ENCODE results near the gene TRMT61B.
A peak's percentile ranks its signal among the peaks of the same experiment; 100 is the strongest.

The TRMT61B gene

DNA sequence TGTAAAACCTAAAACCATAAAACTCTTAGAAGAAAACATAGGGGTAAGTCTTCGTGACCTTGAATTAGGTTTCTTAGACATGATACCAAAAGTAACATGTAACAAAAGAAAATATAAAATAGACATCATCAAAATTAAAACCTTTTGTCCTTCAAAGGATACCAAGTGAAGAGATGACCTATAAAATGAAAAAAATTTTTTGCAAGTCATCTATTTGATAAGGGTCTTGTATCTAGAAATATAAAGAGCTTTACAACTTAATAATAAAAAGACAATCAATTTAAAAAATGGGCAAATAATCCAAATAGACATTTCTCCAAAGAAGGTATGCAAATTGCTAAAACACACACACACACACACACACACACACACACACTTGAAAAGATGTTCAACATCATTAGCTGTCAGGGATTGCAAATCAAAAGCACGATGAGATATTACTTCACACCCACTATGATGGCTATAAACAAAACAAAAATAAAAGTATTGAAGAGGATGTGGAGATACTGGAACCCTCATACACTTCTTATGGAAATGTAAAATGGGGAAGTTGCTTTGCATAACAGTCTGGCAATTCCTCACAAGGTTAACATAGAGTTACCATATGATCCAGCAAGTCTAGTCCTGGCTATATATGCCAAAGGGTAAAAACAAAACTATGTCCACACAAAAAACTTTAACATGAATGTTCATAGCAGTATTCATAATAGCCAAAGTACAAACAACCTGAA, 36.2 kb downstream of the TRMT61B start:
- H3K4me3 ChIP-seq (replicated peaks; ENCODE audit: low read depth, low read length): no peak overlapping the region
- TF ChIP-seq, protein P1, sequence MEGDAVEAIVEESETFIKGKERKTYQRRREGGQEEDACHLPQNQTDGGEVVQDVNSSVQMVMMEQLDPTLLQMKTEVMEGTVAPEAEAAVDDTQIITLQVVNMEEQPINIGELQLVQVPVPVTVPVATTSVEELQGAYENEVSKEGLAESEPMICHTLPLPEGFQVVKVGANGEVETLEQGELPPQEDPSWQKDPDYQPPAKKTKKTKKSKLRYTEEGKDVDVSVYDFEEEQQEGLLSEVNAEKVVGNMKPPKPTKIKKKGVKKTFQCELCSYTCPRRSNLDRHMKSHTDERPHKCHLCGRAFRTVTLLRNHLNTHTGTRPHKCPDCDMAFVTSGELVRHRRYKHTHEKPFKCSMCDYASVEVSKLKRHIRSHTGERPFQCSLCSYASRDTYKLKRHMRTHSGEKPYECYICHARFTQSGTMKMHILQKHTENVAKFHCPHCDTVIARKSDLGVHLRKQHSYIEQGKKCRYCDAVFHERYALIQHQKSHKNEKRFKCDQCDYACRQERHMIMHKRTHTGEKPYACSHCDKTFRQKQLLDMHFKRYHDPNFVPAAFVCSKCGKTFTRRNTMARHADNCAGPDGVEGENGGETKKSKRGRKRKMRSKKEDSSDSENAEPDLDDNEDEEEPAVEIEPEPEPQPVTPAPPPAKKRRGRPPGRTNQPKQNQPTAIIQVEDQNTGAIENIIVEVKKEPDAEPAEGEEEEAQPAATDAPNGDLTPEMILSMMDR (IDR thresholded peaks at IDR 0.05; ENCODE audit: low read length, missing control alignments): no peak
- DNase-seq (ENCODE audit: low read depth): no peak

DNA sequence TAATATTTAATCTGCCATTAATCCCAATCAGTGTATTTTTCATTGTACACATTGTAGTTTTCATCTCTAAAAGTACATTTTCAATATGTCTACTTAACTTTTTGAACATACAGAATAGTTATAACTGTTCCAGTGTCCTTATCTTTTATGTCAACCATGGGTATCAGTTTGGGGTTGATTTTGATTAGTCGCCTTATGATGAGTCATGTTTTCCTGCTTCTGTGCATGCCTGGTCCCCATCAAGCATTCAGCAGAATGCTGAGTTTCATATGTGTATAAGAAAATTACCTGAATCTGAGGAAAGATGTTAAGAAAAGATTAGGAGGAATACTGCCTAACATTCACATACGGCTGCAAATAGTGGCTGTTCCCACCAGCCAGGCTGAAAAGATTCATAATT, 41.7 kb downstream of the TRMT61B start:
- H3K4me3 ChIP-seq (replicated peaks; ENCODE audit: low read depth, low read length): no peak overlapping the region
- TF ChIP-seq, protein P1 (IDR thresholded peaks at IDR 0.05; ENCODE audit: low read length, missing control alignments): no peak
- DNase-seq (ENCODE audit: low read depth): peak; percentile 16

DNA sequence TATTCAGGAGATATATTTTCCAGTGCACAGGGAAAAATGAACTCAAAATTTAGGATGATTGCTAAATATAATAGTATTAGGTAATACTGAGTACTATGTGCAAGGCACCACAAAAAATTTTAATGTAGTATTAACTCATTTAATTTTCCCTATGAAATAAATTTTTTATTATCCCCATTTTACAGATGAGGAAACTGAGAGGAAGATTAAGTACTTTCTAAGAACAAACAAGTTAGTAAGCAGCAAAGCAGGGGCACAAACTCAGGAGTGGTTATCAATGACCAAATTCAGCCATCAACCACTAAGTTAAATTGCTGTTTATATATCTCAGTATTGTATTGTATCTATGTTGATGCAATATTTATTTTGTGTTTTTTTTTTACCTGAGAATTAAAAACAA, 45.2 kb downstream of the TRMT61B start:
- H3K4me3 ChIP-seq (replicated peaks; ENCODE audit: low read depth, low read length): no peak overlapping the region
- DNase-seq (ENCODE audit: low read depth): no peak
- TF ChIP-seq, protein P1 (IDR thresholded peaks at IDR 0.05; ENCODE audit: low read length, missing control alignments): no peak

DNA sequence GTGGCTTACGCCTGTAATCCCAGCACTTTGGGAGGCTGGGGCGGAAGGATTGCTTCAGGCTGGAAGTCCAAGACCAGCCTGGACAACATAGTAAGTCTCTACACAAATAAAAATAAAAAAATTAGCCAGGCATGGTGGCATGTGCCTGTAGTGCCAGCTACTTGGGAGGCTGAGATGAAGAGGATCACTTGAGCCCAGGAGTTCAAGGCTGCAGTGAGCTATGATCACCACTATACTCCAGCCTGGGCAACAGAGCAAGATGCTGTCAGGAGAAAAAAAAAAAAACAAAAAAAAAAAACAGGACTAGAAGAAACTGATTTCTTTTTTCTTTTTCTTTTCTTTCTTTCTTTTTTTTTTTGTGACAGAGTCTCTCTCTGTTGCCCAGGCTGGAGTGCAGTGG, 45.9 kb downstream of the TRMT61B start:
- no peak overlapping the region for H3K4me3 ChIP-seq (replicated peaks; ENCODE audit: low read depth, low read length)
- no peak for DNase-seq (ENCODE audit: low read depth)
- TF ChIP-seq, protein P1 (IDR thresholded peaks at IDR 0.05; ENCODE audit: low read length, missing control alignments): no peak

DNA sequence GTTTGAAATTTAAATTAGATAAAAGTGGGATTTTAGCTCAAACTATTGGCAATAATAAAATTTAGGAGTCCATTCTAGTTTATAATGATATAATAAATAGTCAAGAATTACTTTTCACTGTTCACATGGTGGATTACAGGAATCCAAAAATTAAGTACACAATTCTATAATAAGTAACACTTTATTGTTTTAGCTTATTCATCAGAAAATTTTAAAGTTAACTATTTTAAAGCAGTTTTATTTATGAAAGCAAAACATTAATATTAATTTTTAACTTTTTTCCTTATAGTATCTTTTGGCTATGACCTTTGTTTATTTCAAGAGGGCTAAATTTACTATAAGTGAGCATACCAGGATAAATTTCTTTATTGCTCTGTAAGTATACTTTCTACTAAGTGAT, 48.1 kb downstream of the TRMT61B start:
- H3K4me3 ChIP-seq (replicated peaks; ENCODE audit: low read depth, low read length): no peak overlapping the region
- DNase-seq (ENCODE audit: low read depth): no peak
- TF ChIP-seq, protein P1 (IDR thresholded peaks at IDR 0.05; ENCODE audit: low read length, missing control alignments): no peak

DNA sequence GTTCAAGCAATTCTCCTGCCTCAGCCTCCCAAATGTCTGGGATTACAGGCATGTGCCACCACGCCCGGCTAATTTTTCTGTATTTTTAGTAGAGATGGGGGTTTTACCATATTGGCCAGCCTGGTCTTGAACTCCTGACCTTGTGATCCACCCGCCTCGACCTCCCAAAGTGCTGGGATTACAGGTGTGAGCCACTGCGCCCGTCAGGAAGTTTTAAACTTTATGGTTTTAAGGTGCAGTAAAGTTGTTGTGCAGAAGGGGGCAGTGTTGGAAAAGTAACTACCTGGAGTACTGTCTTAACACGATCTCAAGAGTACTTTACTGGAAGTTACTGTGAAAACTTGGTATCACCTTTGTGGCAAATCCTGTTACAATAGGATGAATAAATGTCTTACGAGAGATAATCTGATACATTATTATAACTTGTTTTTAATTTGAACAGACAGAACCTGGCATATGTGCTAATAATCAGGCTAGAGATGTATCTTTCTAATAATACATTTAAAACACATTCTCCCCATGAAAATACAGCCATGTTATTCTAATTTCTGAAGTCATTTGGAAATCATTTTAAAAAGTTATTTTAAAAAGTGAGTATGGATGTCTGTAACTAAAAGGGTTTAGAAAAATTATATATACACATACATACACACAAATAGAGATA, 48.7 kb downstream of the TRMT61B start:
- H3K4me3 ChIP-seq (replicated peaks; ENCODE audit: low read depth, low read length): no peak overlapping the region
- TF ChIP-seq, protein P1 (IDR thresholded peaks at IDR 0.05; ENCODE audit: low read length, missing control alignments): peak; percentile 68
- peak; percentile 75 for DNase-seq (ENCODE audit: low read depth)
